Fibroblast of lung (primary cell): ENCODE data around the gene OR6X1. TPM values are rescaled to one million over a fixed set of nuclear protein-coding genes. Genes with fewer than 3 reads are reported as not detected.

ENCODE experiments used
- DNase-seq, 2 donors: peaks; one replicate each; pipeline versions ENCODE4 v3.0.0 to v3.0.0-alpha.2; 2010; ENCODE audit warnings: low read depth in 2 of 2
- H2AFZ ChIP-seq: 2 replicates; pipeline ENCODE4 v1.5.1; 2012; ENCODE audit warnings: low read length, control low read depth, inconsistent platforms
- H3K27ac ChIP-seq: 2 replicates; pipeline ENCODE4 v1.5.1; 2011; ENCODE audit warnings: low read length, control low read depth; ENCODE audit not compliant: insufficient read depth
- H3K27me3 ChIP-seq: 2 replicates; pipeline ENCODE4 v1.5.1; 2011; ENCODE audit warnings: mild to moderate bottlenecking, low read length; ENCODE audit not compliant: control insufficient read depth, insufficient read depth
- H3K36me3 ChIP-seq: 2 replicates; pipeline ENCODE4 v1.5.1; 2011; ENCODE audit warnings: low read length; ENCODE audit not compliant: control insufficient read depth, insufficient read depth
- H3K4me1 ChIP-seq: 2 replicates; pipeline ENCODE4 v1.5.1; 2011; ENCODE audit warnings: low read length; ENCODE audit not compliant: control insufficient read depth, insufficient read depth; ENCODE audit errors: extremely low read depth
- H3K4me2 ChIP-seq: 2 replicates; pipeline ENCODE4 v1.5.1; 2011; ENCODE audit warnings: low read length, control low read depth; ENCODE audit not compliant: insufficient read depth; ENCODE audit errors: extremely low read depth
- H3K4me3 ChIP-seq, 4 experiments: fragments of 200-600 bp in 1 of 4; sonication (generic) in 1 of 4; replicated peaks in 1 of 4; 2 replicates each; pipeline ENCODE4 v1.5.1; 2011 to 2016; ENCODE audit warnings: low read length in 4 of 4, low read depth in 3 of 4, mild to moderate bottlenecking in 3 of 4, control low read depth in 2 of 4, inconsistent platforms in 1 of 4, mixed read lengths in 1 of 4; ENCODE audit not compliant: insufficient read depth in 1 of 4; ENCODE audit errors: control extremely low read depth in 1 of 4
- H3K79me2 ChIP-seq: 2 replicates; pipeline ENCODE4 v1.5.1; 2012; ENCODE audit warnings: mild to moderate bottlenecking, low read length, inconsistent platforms; ENCODE audit not compliant: control insufficient read depth, insufficient read depth
- H3K9ac ChIP-seq: 2 replicates; pipeline ENCODE4 v1.5.1; 2011; ENCODE audit warnings: mild to moderate bottlenecking, low read length, control low read depth; ENCODE audit not compliant: insufficient read depth
- H3K9me3 ChIP-seq: 2 replicates; pipeline ENCODE4 v1.5.1; 2012; ENCODE audit warnings: low read depth, low read length; ENCODE audit not compliant: control insufficient read depth, insufficient read depth
- H4K20me1 ChIP-seq: 2 replicates; pipeline ENCODE4 v1.5.1; 2011; ENCODE audit warnings: low read length; ENCODE audit not compliant: control insufficient read depth, insufficient read depth; ENCODE audit errors: extremely low read depth
- CTCF ChIP-seq, 2 donors: IDR thresholded peaks in 1 of 2; conservative IDR thresholded peaks in 1 of 2; 1 replicate in 1 of 2; 2 replicates in 1 of 2; pipeline ENCODE4 v1.5.1; 2011 to 2012; ENCODE audit warnings: low read length in 2 of 2, control low read depth in 1 of 2, inconsistent platforms in 1 of 2, low read depth in 1 of 2, mild to moderate bottlenecking in 1 of 2
- EZH2 ChIP-seq: IDR thresholded peaks from 2 replicates; pipeline ENCODE4 v1.5.1; 2012; ENCODE audit warnings: low read length, control low read depth, mild to moderate bottlenecking; ENCODE audit errors: missing control alignments
- polyA plus RNA-seq, 2 donors: library from polyadenylated mRNA; depleted of rRNA in 1 of 2; stranded (reverse) in 1 of 2; unstranded in 1 of 2; fragments of >200 nt; gene quantifications; 2 replicates each; pipeline ENCODE4 v1.2.1, GENCODE V29; 2011 to 2012; ENCODE audit warnings: missing spikeins in 1 of 2
- total RNA-seq: library from RNA; depleted of rRNA; stranded (reverse); fragments of >200 nt; gene quantifications from 2 replicates; pipeline ENCODE4 v1.2.1, GENCODE V29; 2014

OR6X1 gene
- total and polyA plus RNA-seq, 2 donors (not counting 1 experiment from before 2014, with no cell fraction given): not detected

GRCh38 chr11:123760894-123761293 lies 6.6 kb upstream of the OR6X1 start:
- H3K79me2 ChIP-seq: no peaks in the 10 kb centered on the region
- TF ChIP-seq CTCF (conservative IDR thresholded peaks at IDR 0.05 in 1 of 2, IDR thresholded peaks at IDR 0.05 in 1 of 2; ENCODE audit: low read depth in 1 of 2, low read length in 2 of 2) (no peak), EZH2 (no peak)
- no peak overlapping the region for H3K4me2 ChIP-seq
- no peaks in the 10 kb centered on the region for H4K20me1 ChIP-seq
- no peak overlapping the region for H3K4me3 ChIP-seq
- no peaks in the 10 kb centered on the region for H3K9me3 ChIP-seq
- H3K27me3 ChIP-seq: peaks cover 3% of the 10 kb centered on the region
- no peak overlapping the region for H3K9ac ChIP-seq
- no peak overlapping the region for H2AFZ ChIP-seq
- no peaks in the 10 kb centered on the region for H3K36me3 ChIP-seq
- DNase-seq: no peak
- H3K27ac ChIP-seq: no peak overlapping the region
- H3K4me1 ChIP-seq: no peaks in the 10 kb centered on the region

- Histone ChIP-seq H3K9me3 (no peaks in the 10 kb centered on the region), H3K27ac (no peak overlapping the region), H3K79me2 (no peaks in the 10 kb centered on the region), H4K20me1 (no peaks in the 10 kb centered on the region), H3K27me3 (peaks cover 3% of the 10 kb centered on the region), H2AFZ (no peak overlapping the region), H3K4me3 (no peak overlapping the region), H3K36me3 (no peaks in the 10 kb centered on the region), H3K4me1 (no peaks in the 10 kb centered on the region), H3K4me2 (no peak overlapping the region), H3K9ac (no peak overlapping the region)
- TF ChIP-seq EZH2: no peak
- no peak for TF ChIP-seq CTCF (conservative IDR thresholded peaks at IDR 0.05 in 1 of 2, IDR thresholded peaks at IDR 0.05 in 1 of 2; ENCODE audit: low read depth in 1 of 2, low read length in 2 of 2)
- DNase-seq: no peak
Observed at GRCh38 chr11:123757976-123758375, 3.7 kb upstream of the OR6X1 start.

- no peaks in the 10 kb centered on the region for H3K9me3 ChIP-seq
- no peak overlapping the region for H3K9ac ChIP-seq
- H3K4me3 ChIP-seq: no peak overlapping the region
- no peaks in the 10 kb centered on the region for H3K4me1 ChIP-seq
- no peaks in the 10 kb centered on the region for H3K79me2 ChIP-seq
- TF ChIP-seq EZH2 (no peak), CTCF (conservative IDR thresholded peaks at IDR 0.05 in 1 of 2, IDR thresholded peaks at IDR 0.05 in 1 of 2; ENCODE audit: low read depth in 1 of 2, low read length in 2 of 2) (no peak)
- peaks cover 3% of the 10 kb centered on the region for H3K27me3 ChIP-seq
- H3K4me2 ChIP-seq: no peak overlapping the region
- H4K20me1 ChIP-seq: no peaks in the 10 kb centered on the region
- no peak overlapping the region for H2AFZ ChIP-seq
- no peak for DNase-seq
- H3K36me3 ChIP-seq: no peaks in the 10 kb centered on the region
- H3K27ac ChIP-seq: no peak overlapping the region
Observed at GRCh38 chr11:123755813-123756212, 1.5 kb upstream of the OR6X1 start.
